Lower lobe of right lung (tissue), 2 donors: ENCODE measurements around the gene GPC3. TPM values are rescaled to one million over a fixed set of nuclear protein-coding genes. Genes with fewer than 3 reads are reported as not detected.

Source experiments
- ATAC-seq, 2 donors: fragments of 200-7000 bp; cut with Tn5 transposase; one replicate each; pipeline ENCODE4 v1.9.1; 2020 to 2022; ENCODE audit warnings: mild to moderate bottlenecking in 2 of 2, moderate library complexity in 2 of 2
- DNase-seq: peaks from one replicate; pipeline ENCODE4 v3.0.0-alpha.2; 2020
- H3K27ac ChIP-seq: fragments of 200-600 bp; one replicate; pipeline ENCODE4 v1.8.0; 2022
- H3K27me3 ChIP-seq: fragments of 200-600 bp; one replicate; pipeline ENCODE4 v1.8.0; 2022; ENCODE audit warnings: low read depth
- H3K36me3 ChIP-seq: fragments of 200-600 bp; one replicate; pipeline ENCODE4 v1.8.0; 2022; ENCODE audit warnings: mild to moderate bottlenecking
- H3K4me1 ChIP-seq: fragments of 200-600 bp; one replicate; pipeline ENCODE4 v1.8.0; 2022
- H3K4me3 ChIP-seq: fragments of 200-600 bp; one replicate; pipeline ENCODE4 v1.8.0; 2022; ENCODE audit warnings: mild to moderate bottlenecking
- H3K9me3 ChIP-seq: fragments of 200-600 bp; one replicate; pipeline ENCODE4 v1.8.0; 2022
- CTCF ChIP-seq: fragments of 200-600 bp; IDR thresholded peaks from one replicate; pipeline ENCODE4 v1.8.0; 2022; ENCODE audit warnings: antibody characterized with exemption, mild to moderate bottlenecking
- intact Hi-C: fragments of 100-400 bp; cut with DNase I; formaldehyde crosslinking; loops from one replicate; pipeline ENCODE4 v1.11.0; 2022
- total RNA-seq: library from RNA; stranded (reverse); fragmentation: NEBNext Ultra II Directional; extraction: Animal tissue kit (Norgen Biotek cat#: 25700); gene quantifications from one replicate; pipeline ENCODE4 v1.2.1, GENCODE V29; 2021
- donor health status: DM: no; HTN: yes; CAD: no; lungs with severe emphysema.

The GPC3 gene
- total RNA-seq, 1 donor from 2014 or later, result 50.2 TPM

- no peak for TF ChIP-seq CTCF
- Histone ChIP-seq H3K36me3 (no peaks in the 10 kb centered on the region), H3K27ac (no peak overlapping the region), H3K4me1 (no peaks in the 10 kb centered on the region), H3K27me3 (no peaks in the 10 kb centered on the region), H3K4me3 (no peak overlapping the region), H3K9me3 (no peaks in the 10 kb centered on the region)
- intact Hi-C loops, result no loop called here
- no peak for DNase-seq
- no peak for ATAC-seq
These were observed 131.1 kb downstream of the GPC3 start for GRCh38 chrX:133854290-133854689.

GRCh38 chrX:133852837-133853356 lies 132.5 kb downstream of the GPC3 start:
- DNase-seq, result no peak
- H3K27me3 ChIP-seq, result no peaks in the 10 kb centered on the region
- H3K27ac ChIP-seq, result no peak overlapping the region
- H3K36me3 ChIP-seq, result no peaks in the 10 kb centered on the region
- intact Hi-C loops, result no loop called here
- TF ChIP-seq CTCF, result no peak
- H3K4me1 ChIP-seq, result no peaks in the 10 kb centered on the region
- no peaks in the 10 kb centered on the region for H3K9me3 ChIP-seq
- H3K4me3 ChIP-seq, result no peak overlapping the region
- no peak for ATAC-seq

- no peaks in the 10 kb centered on the region for H3K4me1 ChIP-seq
- no peaks in the 10 kb centered on the region for H3K9me3 ChIP-seq
- ATAC-seq (no peak), DNase-seq (no peak)
- no peaks in the 10 kb centered on the region for H3K36me3 ChIP-seq
- intact Hi-C loops, result no loop called here
- no peak overlapping the region for H3K27ac ChIP-seq
- no peak overlapping the region for H3K4me3 ChIP-seq
- no peak for TF ChIP-seq CTCF
- H3K27me3 ChIP-seq, result no peaks in the 10 kb centered on the region
These were observed 133.0 kb downstream of the GPC3 start for GRCh38 chrX:133852401-133852800.

- H3K4me1 ChIP-seq, result no peaks in the 10 kb centered on the region
- TF ChIP-seq CTCF, result no peak
- H3K36me3 ChIP-seq, result no peaks in the 10 kb centered on the region
- H3K9me3 ChIP-seq, result no peaks in the 10 kb centered on the region
- intact Hi-C loops, result no loop called here
- no peak overlapping the region for H3K27ac ChIP-seq
- DNase-seq (no peak), ATAC-seq (no peak)
- H3K27me3 ChIP-seq, result no peaks in the 10 kb centered on the region
- H3K4me3 ChIP-seq, result no peak overlapping the region
These were observed 135.0 kb downstream of the GPC3 start for GRCh38 chrX:133850399-133850798.

GRCh38 chrX:133849676-133850075 lies 135.7 kb downstream of the GPC3 start:
- intact Hi-C loops, result no loop called here
- H3K27me3 ChIP-seq, result no peaks in the 10 kb centered on the region
- ATAC-seq, result no peak

More at GRCh38 chrX:133849676-133850075, 135.7 kb downstream of the GPC3 start:
- no peaks in the 10 kb centered on the region for H3K36me3 ChIP-seq
- no peak for TF ChIP-seq CTCF
- no peak overlapping the region for H3K27ac ChIP-seq
- no peak overlapping the region for H3K4me3 ChIP-seq
- H3K9me3 ChIP-seq, result no peaks in the 10 kb centered on the region
- no peak for DNase-seq
- H3K4me1 ChIP-seq, result no peaks in the 10 kb centered on the region
